Nucleus accumbens (tissue), 56 donors: ENCODE measurements around the gene PRMT1.
"Not testable (repeated sequence)": the region's sequence is repeated elsewhere in the genome, so short reads cannot be mapped to it uniquely, and the experiment has no call there.

Source experiments
- DNase-seq, 56 donors: peaks; one replicate each; lab custom pipeline; 2025; lab: John Stamatoyannopoulos, UW

Gene PRMT1

GRCh38 chr19:49713236-49713845, 36.3 kb downstream of the PRMT1 start:
- no peak for DNase-seq

- DNase-seq = no peak
Measured at GRCh38 chr19:49716154-49716553, 39.1 kb downstream of the PRMT1 start.

- DNase-seq = no peak
Measured at GRCh38 chr19:49718511-49718910, 41.4 kb downstream of the PRMT1 start.

- no peak for DNase-seq
Measured at GRCh38 chr19:49718991-49719390, 41.9 kb downstream of the PRMT1 start.

GRCh38 chr19:49719420-49719819, 42.3 kb downstream of the PRMT1 start:
- not testable (repeated sequence) for DNase-seq

- DNase-seq = peak in 10 of 56 donors; percentile 2 to 21 (median 11)
Measured at GRCh38 chr19:49727217-49728030, 50.4 kb downstream of the PRMT1 start.

GRCh38 chr19:49730166-49730565, 53.1 kb downstream of the PRMT1 start:
- no peak for DNase-seq
